Stimulated activated CD8-positive, alpha-beta memory T cell treated with anti-CD3 and anti-CD28 coated beads, Interleukin-15, amount 100 ng/mL, for 1 hour (primary cell): ENCODE results near the gene ADAMTS18.

Experiments
- DNase-seq: peaks from one replicate; pipeline ENCODE4 v3.0.0-alpha.2; 2020; ENCODE audit warnings: low read depth

ADAMTS18 gene

DNA sequence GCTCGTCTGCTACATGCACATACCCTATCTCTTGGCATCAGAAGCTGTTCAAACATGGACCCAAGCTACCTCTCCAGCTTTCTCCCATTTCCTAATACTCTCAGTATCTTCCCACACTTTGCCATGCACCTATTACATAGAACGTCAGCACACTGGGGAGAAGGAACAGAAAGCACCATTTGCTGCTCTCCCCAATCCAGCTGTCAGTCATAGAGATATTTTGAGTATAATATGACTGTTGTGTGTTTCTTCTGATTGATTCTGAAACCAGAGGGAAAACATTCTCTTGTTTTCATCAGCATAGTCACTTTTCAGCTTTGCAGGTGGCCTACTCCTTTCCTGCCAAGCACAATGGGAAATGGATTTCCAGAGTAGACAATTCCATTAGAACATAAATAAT is 107.1 kb downstream of the ADAMTS18 start:
- no peak for DNase-seq

DNA sequence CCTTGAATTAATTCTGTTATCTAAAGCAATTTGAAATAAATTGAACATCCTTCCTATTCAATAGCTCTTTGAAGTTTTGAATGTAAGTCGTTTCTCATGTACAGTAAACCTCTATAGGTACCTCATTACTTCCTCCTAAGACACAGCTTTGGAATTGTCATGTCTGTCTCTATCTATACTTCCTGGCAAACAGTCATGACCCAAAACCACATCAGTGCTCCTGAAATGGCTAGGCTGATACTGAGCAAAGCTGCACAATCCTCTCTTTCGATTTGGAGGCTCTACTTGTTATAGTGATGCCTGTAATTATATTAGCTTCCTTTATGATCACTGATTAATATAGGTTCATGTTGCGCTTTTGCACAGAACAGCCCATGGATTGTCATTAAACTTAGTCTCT is 110.1 kb downstream of the ADAMTS18 start:
- no peak for DNase-seq

DNA sequence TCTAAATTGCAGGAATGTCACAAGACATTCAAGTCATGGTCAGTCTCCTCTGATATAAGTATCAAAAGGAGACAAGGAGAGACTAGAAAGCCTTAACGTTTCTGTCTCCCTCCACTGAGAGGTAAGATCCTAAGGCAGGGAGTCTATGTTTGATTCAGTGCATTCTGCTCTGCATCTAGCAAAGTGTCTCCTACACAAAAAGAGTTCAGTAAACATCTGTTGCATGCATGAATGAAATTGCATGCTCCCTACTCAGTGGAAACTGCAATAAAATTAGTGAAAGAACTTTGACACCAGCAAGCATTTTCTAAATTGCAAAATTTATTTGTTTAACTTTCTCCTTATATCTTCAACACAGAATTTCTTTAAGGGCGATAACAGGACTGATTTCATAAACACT is 111.1 kb downstream of the ADAMTS18 start:
- no peak for DNase-seq

DNA sequence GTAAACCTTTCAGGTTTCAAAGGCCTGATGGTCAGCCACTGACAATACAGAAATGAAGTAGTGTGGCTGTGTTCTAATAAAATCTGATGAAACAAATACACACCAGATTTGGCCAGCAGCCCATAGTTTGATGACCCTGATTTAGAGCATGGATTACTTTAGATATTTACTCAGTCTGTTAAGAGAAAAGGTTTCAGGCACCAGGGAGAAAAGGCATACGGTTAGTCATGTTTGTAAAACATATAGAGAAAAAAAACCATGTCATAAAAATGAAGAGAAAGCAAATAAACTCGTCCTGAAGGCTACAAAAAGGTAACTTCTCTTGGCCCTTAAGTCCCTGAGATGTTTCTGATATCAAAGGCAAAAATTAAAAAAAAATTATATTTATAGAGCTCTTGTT is 112.1 kb downstream of the ADAMTS18 start:
- no peak for DNase-seq

DNA sequence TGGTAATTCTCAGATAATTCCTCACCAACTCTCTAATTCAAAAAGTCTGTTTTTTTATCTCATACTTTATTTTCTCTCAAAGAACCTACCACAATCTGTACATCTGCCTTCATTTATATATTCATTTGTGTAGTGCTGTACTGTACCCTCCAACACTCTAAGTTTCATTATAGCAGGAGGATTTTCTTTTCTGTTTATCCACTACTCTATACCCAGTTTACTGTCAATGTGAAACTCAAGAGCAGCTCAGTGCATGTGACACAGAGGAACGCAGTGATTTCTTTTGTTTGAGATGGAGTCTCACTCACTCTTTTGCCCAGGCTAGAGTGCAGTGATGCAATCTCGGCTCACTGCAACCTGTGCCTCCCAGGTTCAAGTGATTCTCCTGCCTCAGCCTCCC is 117.8 kb downstream of the ADAMTS18 start:
- no peak for DNase-seq

DNA sequence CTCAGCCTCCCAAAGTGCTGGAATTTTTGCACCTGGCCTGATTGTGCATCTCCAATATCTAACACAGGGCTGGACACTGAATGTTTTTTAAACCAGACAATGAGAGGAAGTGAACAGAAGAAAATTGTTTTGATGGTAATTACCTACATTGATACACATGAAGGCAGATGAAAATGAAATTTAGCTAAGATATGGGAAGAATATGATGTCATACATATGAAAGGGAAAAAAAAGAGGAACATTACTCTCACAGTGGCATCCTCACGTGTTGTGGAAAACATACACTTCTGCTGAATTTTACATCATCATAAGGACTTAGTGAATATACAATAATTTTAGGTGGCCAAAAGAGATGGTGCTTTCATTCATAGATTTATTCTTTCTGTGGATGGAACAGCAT is 124.0 kb downstream of the ADAMTS18 start:
- DNase-seq, result no peak

DNA sequence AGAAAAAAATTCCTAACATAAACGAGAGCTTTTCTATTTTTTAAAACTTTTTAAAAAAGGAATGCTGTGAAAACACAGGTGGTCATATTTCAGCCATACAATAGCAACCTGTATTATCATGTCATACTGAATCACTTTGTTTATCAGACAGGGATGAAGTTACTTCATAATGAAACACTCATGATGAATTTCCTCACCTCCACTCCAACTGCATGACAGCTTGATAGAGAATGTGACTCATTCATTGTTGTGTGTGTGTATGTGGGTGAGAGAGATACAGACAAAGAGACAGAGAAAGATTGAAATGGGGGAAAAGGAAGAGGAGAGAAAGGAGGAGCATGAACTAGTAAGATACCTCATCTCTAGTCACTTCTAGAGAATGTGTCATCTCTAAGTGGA is 126.7 kb downstream of the ADAMTS18 start:
- no peak for DNase-seq

DNA sequence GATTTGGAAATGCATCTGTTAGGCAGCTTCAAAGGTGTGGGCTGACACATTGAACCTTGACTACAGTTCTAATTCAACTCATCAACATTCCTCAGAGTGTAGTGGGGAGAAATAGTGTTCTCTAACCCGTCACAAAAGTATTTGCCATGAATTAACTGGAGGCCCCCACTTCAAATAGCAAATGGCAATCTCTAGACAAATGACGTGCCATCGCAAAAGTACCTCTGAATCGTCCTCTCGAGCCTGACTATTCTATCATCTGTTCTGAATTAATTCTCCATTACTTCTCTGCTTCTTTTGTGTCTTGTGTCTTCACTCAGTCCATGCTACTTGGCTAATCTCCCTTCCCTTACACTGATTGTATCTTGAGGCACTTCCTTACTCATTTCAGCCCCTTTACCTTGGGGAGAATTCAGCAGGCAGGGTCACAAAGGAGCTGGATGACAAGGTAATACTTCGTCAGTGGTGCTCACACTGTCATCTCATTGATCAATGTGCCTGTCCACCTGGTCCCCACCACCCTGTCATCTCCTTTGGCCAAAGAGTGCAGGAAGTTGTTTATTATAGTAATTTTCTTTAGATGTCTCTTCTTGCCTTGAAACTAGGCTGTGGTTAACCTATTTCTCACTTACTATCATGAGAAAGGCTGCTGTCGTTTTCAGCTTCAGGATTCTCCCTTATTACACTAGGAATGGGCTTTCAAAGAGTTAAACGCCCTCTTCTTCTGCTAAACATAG is 127.2 kb downstream of the ADAMTS18 start:
- DNase-seq, result no peak

DNA sequence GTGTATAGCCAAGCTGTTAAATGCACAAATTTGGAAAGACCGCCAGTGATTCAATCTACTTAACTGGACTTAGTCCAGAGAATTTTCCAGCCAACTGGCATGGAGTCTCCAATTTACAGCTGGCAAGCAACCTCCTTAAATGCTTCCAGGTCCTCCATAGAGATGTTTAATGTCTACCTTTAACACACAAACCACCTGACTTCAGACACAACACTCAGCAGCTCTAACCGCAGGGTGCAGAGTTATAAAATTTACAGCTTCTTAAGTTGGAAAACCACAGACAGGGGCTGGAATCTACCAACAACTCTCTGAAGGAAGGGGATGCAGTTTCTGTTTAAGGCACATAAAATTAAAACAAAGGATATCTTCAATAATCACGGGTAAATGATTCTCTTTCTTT is 128.8 kb downstream of the ADAMTS18 start:
- no peak for DNase-seq

DNA sequence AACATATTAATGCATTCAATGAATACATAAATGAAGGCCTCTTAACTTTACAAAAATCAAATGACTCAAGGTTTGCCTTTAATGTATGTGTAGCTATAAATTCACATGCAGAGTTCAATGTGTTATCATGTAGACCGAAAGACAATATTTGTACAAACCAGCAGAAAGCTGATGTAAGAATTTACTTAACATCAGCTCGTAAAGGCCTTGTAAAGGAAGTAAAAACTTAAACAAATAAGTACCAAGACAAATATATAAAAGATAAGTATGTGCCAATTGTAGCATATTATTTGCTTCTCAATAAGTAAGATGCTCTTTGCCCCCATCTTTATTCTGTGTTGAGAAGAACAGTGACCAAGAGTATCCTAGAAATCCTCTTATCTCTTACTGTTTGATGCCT is 130.0 kb downstream of the ADAMTS18 start:
- no peak for DNase-seq

DNA sequence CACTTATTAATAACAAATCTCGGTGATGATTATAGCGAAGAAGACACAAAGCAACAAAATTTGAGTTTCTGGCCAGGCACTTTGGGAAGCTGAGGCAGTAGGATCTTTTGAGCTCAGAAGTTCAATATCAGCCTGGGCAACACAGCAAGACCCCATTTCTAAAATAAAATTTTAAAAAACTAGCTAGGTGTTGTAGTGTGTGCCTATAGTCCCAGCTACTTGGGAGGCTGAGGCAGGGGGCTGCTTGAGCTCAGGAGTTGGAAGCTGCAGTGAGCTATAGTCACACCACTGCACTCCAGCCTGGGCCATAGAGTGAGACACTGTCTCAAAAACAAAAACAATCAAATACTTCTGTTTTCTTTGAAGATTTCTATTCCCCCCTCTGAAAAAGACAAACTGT is 130.7 kb downstream of the ADAMTS18 start:
- DNase-seq, result no peak

DNA sequence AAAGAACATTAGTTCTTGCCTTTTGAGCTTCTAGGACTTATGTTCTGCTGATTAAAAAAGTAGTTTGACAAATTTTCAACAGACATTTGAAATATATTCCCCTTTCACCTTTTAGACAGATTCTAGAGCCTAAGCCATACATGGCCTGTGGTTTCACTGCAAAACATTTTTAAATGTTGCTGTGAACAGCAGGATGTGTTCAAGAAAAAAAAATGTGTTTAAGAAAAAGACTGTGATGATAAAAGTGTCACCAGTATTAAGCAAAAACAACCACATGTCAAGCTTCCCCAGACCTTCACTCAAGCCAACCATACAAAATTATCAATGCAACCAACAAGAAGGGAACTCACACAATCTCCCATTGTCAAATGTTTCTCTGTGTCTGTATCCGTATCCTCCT is 132.2 kb downstream of the ADAMTS18 start:
- no peak for DNase-seq

DNA sequence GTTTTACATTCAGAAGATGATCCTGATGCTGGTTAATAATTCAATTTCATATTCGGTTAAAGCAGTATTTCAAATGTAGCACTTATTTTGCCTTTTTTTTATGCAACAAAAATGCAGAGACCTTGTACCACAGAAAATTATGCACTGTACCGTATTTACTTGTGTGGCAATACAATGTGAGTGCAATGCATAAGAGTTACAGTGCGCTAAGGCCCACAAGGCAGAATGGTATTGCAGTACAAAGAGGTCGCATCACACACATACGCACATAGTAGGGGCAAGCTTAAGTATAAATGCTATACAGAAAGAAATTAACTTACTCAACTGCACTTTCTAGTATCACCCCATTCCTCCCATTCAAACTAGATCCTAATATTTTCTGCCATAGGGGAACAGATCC is 132.6 kb downstream of the ADAMTS18 start:
- DNase-seq, result no peak

DNA sequence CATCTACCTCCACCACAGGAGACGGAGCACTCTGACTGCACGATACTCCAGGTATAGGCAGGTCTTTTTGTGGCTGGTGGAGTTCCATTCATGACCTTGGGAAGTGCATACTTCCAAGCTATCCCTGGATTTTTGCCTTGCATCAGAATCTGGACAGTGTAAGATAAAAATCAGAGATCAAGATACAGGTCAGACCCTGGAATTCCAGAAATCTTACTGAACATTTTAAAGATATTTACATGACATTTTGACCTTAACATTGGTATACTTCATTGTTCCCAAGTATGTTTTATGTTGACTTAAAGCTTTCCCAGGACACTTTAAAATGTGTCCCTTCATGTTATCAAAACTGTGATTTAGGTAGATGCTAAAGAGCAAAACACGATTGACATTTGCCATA is 134.6 kb downstream of the ADAMTS18 start:
- DNase-seq, result no peak

DNA sequence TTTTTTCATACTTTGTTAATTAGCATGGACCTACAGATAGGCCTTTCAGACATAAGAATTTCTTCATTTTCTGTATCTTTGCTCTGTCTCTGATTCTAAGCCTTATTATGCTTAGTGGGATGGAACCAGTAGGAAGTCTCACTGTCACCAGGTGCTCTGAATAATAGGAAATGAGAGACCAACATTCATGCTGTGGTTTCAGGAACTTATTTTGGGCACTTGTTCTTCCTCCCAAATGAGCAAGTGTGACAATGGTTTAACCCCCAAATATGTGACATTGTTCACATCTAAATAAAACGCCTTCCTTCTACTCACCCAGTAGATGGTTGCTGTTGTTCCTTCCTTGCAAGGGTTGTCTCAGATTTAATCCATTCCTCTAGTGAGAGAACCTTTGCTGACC is 135.4 kb downstream of the ADAMTS18 start:
- no peak for DNase-seq

DNA sequence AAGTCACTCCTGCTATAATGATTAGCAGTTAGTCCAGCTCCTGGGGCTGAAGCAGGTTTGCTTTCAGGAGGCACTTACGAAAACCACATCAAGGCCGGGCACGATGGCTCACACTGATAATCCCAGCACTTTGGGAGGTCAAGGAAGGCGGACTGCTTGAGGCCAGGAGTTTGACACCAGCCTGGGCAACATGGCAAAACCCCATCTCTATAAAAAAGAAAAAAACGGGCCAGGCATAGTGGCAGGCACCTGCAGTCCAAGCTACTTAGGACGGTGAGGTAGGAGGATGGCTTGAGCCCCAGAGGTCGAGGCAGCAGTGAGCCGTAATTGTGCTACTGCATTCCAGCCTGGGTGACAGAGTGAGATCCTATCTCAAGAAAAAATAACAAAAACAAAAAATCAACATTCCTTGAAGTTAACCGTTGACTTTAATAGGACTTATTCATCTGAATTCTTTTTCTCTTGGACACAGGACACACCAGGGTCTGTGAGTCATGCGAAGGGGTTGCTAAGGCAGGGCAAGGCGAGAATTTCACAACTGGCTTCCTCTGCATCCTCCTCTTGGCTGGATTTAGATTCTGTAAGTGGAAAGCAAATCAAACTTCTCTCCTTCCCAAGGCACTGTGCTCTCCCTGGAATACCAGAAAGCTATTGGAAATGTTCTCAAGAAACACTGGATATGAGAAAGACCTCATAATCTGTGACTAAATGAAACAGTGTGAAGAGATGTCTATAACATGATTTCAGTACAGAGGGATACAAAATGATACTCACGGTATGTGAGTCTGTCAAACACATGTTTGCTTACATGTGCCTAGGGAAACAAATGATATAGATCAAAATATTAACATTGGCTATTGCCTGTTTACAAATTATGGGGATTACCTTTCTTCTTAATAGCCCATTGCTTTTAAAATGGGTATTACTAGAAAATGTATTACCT is 136.1 kb downstream of the ADAMTS18 start:
- DNase-seq, result no peak

DNA sequence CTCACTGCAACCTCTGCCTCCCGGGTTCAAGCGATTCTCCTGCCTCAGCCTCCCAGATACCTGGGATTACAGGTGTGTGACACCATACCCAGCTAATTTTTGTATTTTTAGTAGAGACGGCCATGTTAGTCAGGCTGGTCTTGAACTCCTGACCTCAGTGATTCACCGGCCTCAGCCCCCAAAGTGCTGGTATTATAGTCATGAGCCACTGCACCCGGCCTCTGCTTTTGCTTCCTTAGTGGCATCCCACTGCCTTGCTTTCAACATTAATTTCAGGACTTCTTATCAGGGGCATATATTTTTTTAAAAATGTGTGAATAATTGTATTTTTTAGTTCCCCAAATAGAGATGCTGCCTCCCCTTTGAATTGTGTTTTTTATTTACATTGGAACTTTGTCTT is 136.8 kb downstream of the ADAMTS18 start:
- no peak for DNase-seq

DNA sequence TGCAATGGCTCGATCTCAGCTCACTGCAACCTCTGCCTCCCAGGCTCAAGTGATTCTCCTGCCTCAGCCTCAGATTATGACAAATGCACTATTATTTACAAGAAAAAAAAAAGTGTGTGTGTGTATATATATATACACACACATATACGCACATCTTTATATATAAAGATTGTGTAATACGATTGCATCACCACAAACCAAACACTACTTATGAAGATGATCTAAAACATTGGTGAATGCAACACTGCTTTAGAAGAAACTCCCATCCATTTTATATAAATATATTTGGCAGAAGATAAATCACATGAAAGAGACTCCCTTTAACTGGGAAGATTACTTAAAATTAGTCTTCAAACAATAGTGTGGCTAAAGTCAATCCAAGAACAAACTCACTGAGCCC is 138.9 kb downstream of the ADAMTS18 start:
- no peak for DNase-seq

DNA sequence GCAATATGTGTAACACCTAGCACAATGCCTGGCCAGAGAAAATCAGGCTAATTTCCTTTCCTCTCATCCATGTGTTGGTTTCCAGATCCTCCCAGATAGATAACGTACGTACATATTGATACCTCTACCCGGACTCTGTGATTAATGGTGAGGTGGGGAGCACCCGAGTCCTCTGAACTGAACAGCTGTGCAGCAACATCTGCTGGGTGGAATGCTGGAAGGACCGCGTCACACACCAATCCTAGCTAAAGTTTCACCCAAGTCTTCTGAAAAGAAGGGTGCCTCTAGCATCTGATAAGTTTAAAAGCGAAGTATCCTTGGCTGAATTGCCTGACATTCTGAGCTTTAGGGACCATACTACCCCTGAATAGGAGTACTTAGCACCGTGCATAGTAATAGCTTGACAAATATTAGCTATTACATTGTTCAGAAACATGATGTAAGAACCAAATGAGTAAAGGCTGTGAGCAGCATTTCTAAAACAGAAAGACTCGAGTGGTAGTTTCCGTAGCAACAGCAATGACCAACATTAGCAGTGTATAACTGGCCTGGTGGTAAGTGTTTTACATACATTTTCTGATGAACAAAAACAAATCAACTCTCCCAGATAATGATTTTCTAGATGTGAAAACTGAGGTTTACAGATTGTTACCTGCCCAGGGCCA is 144.3 kb downstream of the ADAMTS18 start:
- no peak for DNase-seq

DNA sequence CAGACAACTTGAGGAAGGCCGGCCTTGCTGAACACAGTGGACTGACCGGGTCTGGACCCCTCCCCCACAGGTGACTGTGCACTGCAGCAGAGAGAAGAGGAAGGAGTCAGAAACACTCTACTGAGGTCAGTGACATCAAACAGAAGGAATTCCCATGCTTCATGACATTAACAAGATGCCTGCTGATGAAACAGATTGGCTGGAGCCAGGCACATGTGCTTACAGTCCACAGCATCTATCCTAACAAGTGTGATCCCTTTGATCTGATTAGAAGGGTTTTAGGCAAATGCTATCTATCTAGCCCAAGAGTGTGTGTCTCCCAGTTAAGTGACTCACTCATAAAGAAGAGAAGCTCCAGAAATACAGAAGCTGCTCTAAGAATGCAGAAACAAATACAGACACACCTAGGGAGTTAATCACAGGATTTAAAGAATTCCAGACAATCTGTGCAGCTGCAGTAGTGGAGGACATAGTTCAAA is 145.5 kb downstream of the ADAMTS18 start:
- no peak for DNase-seq

DNA sequence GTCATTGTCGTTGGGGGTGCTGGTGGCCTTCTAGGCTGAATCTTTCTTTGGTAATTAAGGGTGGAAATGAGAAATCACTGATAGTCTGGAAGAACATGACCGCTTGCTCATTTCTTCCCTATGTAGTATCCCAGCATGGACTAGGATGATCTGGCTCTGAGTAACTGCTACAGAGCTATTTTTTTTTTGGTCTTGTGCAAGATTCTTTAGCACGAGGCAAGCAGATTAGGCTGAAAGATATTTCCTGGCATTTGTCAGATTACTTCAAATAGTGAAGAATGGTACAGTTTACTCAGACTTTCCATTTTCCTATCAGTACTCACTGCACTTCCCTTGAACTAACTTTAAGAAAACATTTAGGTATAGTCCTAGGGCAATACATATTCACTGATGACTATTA is 146.6 kb downstream of the ADAMTS18 start:
- no peak for DNase-seq

DNA sequence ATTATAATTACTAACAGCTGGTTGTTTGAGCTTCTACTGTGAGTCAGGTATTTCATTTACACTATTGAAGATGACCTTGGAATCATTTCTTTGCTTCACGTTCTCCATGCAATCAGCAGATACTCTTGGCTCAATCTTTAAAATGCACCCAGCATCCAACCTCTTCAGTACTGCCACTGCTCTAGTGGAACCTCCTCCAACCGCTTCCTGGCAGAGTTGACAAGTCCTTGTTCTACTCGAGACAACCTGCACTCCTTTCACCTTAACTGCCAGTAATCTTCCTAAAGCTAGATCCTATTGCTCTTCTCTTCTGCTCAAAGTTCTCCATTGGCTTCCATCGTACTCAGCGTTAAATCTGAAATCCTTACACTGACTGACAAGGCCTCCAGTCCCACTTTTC is 149.2 kb downstream of the ADAMTS18 start:
- no peak for DNase-seq

DNA sequence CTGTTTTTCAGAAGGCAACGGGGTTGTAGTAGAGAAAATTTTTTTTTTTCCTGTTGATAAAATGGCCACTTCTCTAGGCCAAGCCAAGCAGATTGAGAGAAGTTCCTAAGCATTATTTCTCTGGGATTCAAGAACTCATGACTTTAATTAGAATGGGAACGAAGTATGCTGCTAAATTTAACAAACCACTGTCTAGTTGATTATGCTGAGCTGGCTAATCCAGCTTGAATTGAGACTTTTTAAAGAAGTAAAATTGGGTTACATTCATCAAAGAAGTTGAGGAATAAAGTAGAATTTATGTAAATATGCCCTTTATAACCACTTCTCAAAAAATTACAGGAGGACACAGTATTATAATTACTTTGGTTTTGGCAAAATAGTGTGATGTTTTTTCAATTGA is 152.5 kb downstream of the ADAMTS18 start:
- DNase-seq, result no peak
